GM21717 (cell line): Measurements from ENCODE around the gene NDUFV1.
"Not testable (repeated sequence)": the region's sequence is repeated elsewhere in the genome, so short reads cannot be mapped to it uniquely, and the experiment has no call there.

ENCODE experiments used
- ATAC-seq: cut with Tn5 transposase; IDR thresholded peaks from one replicate; pipeline ENCODE4 v1.9.1; 2021; ENCODE audit warnings: mild to moderate bottlenecking, moderate library complexity; ENCODE audit not compliant: unreplicated experiment

Gene NDUFV1

GRCh38 chr11:67652965-67653845 lies 46.5 kb downstream of the NDUFV1 start:
- no peak for ATAC-seq

GRCh38 chr11:67654225-67654624 lies 47.5 kb downstream of the NDUFV1 start:
- ATAC-seq, result no peak

- no peak for ATAC-seq
These were observed 49.7 kb downstream of the NDUFV1 start for GRCh38 chr11:67656278-67656922.

GRCh38 chr11:67657300-67657699 lies 50.6 kb downstream of the NDUFV1 start:
- ATAC-seq, result no peak

- ATAC-seq, result not testable (repeated sequence)
These were observed 53.0 kb downstream of the NDUFV1 start for GRCh38 chr11:67659651-67660165.

- not testable (repeated sequence) for ATAC-seq
These were observed 54.0 kb downstream of the NDUFV1 start for GRCh38 chr11:67660752-67661151.
